Activated CD8-positive, alpha-beta memory T cell treated with anti-CD3 and anti-CD28 coated beads for 36 hours (primary cell): Measurements from ENCODE around the gene SLAMF8. TPM values are rescaled to one million over a fixed set of nuclear protein-coding genes. Genes with fewer than 3 reads are reported as not detected.

ENCODE experiments used
- CTCF ChIA-PET: fragments of 350-600 bp; sonication (Branson Sonifier 250); formaldehyde crosslinking; loops from one replicate; lab custom pipeline; 2021; ENCODE audit warnings: antibody characterized with exemption; lab: Charles Lee
- POLR2A ChIA-PET: fragments of 350-600 bp; sonication (Branson Sonifier 250); formaldehyde crosslinking; loops from one replicate; lab custom pipeline; 2021; ENCODE audit warnings: antibody characterized with exemption; lab: Charles Lee
- total RNA-seq, 2 experiments: library from RNA; stranded (reverse); gene quantifications; one replicate each; pipeline ENCODE4 v1.2.3, GENCODE V29; 2021

Gene SLAMF8
- total RNA-seq, 2 experiments from 2014 or later, result 2.8 to 3.6 TPM

GRCh38 chr1:159860456-159860855 is 33.8 kb downstream of the SLAMF8 start:
- POLR2A ChIA-PET, result no interaction called here
- CTCF ChIA-PET, result interaction anchor here (1.4 kb wide), 1 partner anchor 11 kb away, joined by 3 read pairs; no protein-coding TSS in a partner anchor

DNA sequence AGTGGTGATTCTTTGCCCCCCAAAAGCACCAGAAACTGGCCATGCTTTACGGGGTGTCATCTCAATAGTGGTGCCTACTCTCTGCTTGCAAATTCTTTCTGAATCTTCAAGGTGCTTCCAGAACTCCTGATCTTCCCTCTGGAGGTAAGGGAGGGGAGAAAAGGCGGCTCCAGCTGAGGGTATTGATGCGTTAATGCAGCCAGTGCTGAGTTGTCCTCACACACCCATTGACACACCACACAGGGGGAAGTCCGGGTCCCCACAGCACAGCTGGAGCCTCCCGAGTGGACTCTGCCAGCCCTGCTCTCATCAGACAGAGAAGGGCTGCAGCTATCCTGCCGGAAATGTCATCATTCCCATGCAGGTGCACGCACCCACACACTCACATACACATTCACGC is 34.5 kb downstream of the SLAMF8 start:
- ChIA-PET POLR2A (no interaction called here), CTCF (interaction anchor here (1.4 kb wide), 1 partner anchor 12 kb away, joined by 3 read pairs; no protein-coding TSS in a partner anchor)

GRCh38 chr1:159862031-159862430 is 35.4 kb downstream of the SLAMF8 start:
- CTCF ChIA-PET, result no interaction called here
- POLR2A ChIA-PET, result no interaction called here

DNA sequence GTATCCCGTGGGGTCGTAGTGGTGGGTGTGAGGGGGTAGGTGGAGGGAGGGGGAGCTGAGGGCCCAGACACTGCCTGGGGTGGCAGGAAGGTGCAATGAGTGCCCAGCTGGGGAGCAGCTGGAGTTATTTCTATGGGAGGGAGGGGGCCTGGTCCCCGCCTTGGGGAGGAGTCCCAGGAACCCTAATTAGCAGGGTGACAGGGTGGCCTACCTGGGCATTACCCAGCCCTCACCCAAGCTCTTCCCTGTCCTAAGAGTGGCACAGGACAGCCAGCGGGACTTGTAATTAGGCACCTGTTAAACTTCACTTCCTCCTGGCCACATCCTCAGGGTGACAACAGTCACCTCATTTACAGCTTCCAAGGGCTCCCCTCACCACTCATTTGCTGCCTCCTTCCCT is 35.9 kb downstream of the SLAMF8 start, which contains the start of gene VSIG8:
VSIG8 (minus strand) TSS at position 101 of the 400 bp plus-strand sequence. CDS start 136 bp downstream, outside the sequence.
- ChIA-PET POLR2A (no interaction called here), CTCF (no interaction called here)

GRCh38 chr1:159864262-159864661 is 37.6 kb downstream of the SLAMF8 start:
- CTCF ChIA-PET, result interaction anchor here (1.0 kb wide), 1 partner anchor 45 kb away, joined by 3 read pairs; no protein-coding TSS in a partner anchor

DNA sequence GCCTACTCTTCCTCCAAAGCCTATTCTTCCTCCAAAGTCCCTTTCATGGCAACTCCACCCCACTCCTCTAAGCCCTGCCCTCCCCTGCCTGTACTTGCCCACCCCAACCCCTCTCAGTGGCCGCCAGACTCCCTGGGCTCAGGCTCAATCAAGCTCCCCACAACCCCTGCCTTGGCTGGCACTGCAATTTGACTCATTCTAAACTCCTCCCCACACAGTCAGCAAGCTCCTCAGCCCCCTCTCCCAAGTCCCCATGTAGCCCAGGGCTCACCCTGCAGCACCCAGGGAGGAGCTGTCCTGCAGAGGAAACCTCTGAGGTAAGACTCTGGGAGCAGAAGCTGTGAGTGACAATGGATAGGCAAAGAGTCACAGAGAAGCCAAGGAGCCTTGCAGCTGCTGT is 39.4 kb downstream of the SLAMF8 start:
- POLR2A ChIA-PET, result no interaction called here
- CTCF ChIA-PET, result no interaction called here

More at GRCh38 chr1:159864262-159864661, 37.6 kb downstream of the SLAMF8 start:
- POLR2A ChIA-PET, result no interaction called here

DNA sequence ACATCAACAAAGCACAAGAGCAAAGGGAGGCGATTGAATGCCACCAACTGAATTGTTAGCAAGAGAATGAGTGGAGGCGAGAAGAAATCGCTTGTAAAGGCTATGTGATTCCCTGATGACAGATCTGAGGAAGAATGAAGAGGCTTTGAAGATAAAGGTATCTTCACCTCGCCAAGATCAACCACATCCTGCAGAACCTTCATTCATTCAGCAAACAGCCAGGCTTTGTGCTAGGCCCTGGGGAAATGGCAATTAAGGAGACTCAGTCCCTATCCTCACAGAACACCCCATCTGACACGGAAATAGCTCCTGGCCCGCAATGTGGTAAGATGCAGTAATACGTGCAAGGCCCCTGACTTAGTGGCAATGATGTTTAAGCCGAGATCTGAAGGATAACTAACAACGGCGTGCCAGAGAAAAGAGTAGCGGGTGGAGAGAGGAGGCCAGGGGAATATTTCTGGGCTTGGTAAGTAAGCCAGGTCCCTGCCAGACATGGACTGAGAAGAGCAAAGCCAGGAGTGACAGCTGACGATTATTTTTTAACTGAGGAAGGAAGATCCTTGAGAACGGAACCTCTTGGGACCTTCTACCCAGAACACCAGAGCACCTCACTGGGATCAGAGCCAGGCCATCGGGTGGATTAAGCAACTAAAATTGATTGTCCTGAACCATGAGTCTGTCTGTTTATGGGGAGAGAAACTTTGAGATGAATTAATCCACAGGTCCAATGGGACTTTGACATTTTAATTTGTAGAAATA is 40.4 kb downstream of the SLAMF8 start:
- CTCF ChIA-PET, result no interaction called here
- POLR2A ChIA-PET, result no interaction called here

- ChIA-PET POLR2A (no interaction called here), CTCF (no interaction called here)
Observed at GRCh38 chr1:159867664-159868026, 41.0 kb downstream of the SLAMF8 start.

- POLR2A ChIA-PET, result no interaction called here
Observed at GRCh38 chr1:159868766-159869165, 42.1 kb downstream of the SLAMF8 start.

DNA sequence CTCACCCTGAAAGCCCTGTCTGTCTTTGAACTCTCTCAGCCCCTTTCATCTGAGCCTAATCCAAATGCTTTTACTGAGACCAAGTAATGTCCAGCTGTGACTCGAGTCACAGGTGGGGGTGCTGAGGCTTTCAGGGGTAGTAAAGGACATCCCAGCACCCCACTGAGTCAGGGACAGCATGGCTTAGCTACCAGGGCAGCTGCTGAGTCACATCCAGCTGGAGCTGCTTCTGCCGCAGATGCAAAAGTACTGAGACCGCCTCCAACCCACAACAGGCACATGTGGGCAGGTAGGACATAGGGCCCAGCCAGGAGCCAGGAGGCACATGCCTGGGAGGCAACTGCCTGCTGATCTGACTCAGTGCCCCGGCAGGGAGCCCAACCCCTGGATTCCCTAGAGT is 42.5 kb downstream of the SLAMF8 start:
- ChIA-PET POLR2A (no interaction called here), CTCF (interaction anchor here (1.4 kb wide), 1 partner anchor 70 kb away, joined by 3 read pairs; no protein-coding TSS in a partner anchor)

More at GRCh38 chr1:159868766-159869165, 42.1 kb downstream of the SLAMF8 start:
- CTCF ChIA-PET, result interaction anchor here (1.4 kb wide), 1 partner anchor 70 kb away, joined by 3 read pairs; no protein-coding TSS in a partner anchor

DNA sequence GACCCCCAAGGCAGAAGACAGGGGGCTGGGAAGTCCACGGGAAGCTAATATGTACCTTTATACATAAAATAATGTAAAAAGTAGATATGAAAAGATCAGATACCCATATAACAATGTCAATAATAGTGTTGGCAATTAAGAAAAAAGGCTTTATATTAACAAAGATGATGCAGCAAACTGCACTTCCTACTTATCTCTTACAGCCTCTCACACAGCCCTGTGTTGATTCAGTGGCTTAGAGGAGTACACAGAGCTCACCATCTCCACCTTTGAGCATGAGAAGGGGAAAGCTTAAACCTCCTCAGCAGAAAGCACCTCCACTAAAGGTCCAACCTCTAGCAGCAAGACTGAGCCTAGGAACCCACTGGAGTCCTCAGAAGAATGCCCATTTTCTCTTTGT is 42.9 kb downstream of the SLAMF8 start:
- ChIA-PET POLR2A (no interaction called here), CTCF (interaction anchor here (1.4 kb wide), 1 partner anchor 70 kb away, joined by 3 read pairs; no protein-coding TSS in a partner anchor)

DNA sequence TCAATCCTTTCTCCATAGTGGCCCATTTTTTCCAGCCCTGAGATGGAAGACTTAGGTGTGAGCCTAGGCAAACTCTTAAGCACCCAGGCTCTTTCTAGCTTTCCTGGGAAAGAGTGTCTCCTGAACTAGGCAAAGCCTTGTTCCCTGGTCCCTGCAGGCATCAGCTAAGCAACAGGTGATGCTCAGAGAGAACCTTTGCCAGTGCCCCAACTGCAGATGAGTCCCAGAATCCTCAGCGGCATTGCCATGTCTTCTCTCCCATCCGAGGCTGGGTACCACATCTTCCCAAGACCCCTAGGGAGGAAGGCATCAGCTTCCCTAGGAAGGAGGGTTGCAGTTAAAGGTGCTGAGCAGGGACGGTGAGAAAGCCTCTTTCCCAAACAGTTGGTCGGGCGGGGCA is 44.0 kb downstream of the SLAMF8 start:
- ChIA-PET POLR2A (no interaction called here), CTCF (no interaction called here)

- ChIA-PET CTCF (interaction anchor here (0.8 to 1.2 kb wide), 2 partner anchors 12 to 33 kb away, joined by 3 read pairs; no protein-coding TSS in a partner anchor), POLR2A (no interaction called here)
Observed at GRCh38 chr1:159872891-159873290, 46.2 kb downstream of the SLAMF8 start.

DNA sequence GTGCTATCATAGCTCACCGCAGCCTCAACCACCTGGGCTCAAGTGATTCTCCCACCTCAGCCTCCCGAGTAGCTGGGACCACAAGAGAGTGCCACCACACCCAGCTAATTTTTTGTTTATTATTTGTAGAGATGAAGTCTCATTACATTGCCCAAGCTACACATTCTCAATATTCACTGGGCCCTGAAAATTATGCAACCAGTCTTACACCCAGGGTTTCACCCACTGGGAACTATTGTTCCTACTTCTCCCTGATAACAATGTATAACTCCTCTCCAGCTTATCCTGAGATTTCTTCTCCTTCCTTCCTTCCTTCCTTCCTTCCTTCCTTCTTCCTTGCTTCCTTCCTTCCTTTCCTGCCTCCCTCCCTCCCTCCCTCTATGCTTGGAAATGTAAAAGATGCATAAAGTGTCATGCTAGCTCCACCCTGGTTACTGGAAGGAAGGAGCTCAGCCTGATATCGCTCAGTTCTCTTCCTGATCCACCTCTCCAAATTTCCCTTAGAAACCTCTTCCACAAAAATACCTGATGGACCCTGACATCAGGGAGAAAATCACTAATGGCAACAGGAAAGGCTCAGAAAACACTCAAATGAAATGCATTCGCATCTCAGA is 47.0 kb downstream of the SLAMF8 start:
- POLR2A ChIA-PET, result no interaction called here
- CTCF ChIA-PET, result interaction anchor here (0.8 to 1.2 kb wide), 2 partner anchors 11 to 34 kb away, joined by 3 read pairs; no protein-coding TSS in a partner anchor

- ChIA-PET CTCF (interaction anchor here (2.6 kb wide), 1 partner anchor 12 kb away, joined by 15 read pairs; no protein-coding TSS in a partner anchor), POLR2A (no interaction called here)
Observed at GRCh38 chr1:159877695-159878444, 51.2 kb downstream of the SLAMF8 start.

DNA sequence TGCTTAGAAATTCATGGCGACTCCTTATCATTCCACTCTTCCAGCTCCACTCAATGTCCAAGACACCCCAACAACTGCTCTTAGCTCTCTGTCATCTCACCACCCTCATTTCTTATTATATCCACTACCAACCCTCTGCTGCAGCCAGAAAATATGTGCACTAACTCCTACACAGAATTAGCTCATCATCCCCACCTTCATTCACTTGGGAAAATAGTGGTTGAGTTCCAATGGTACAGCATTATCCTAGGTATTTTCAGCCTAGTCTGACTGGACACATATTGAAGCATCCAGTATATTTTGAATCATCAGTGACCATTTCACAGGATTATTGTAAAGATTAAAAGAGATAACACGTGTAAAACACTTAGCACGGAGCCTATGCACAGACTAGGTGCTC is 52.5 kb downstream of the SLAMF8 start:
- ChIA-PET POLR2A (no interaction called here), CTCF (interaction anchor here (2.6 kb wide), 1 partner anchor 11 kb away, joined by 15 read pairs; no protein-coding TSS in a partner anchor)

GRCh38 chr1:159879977-159880376 is 53.3 kb downstream of the SLAMF8 start:
- POLR2A ChIA-PET, result no interaction called here

GRCh38 chr1:159880430-159880829 is 53.8 kb downstream of the SLAMF8 start:
- POLR2A ChIA-PET, result no interaction called here
- CTCF ChIA-PET, result interaction anchor here (2.6 kb wide), 1 partner anchor 10 kb away, joined by 15 read pairs; no protein-coding TSS in a partner anchor

More at GRCh38 chr1:159879977-159880376, 53.3 kb downstream of the SLAMF8 start:
- CTCF ChIA-PET, result interaction anchor here (2.6 kb wide), 1 partner anchor 10 kb away, joined by 15 read pairs; no protein-coding TSS in a partner anchor
